NCI-H1417 (cell line): ENCODE measurements around the gene PLK1.
A peak's percentile ranks its signal among the peaks of the same experiment; 100 is the strongest.

Experiments
- DNase-seq, 3 experiments: peaks; one replicate each; lab custom pipeline; 2025; lab: John Stamatoyannopoulos, UW

PLK1 gene

GRCh38 chr16:23679986-23680336, 1.3 kb downstream of the PLK1 start:
- no peak for DNase-seq

GRCh38 chr16:23682181-23682580, 3.5 kb downstream of the PLK1 start:
- no peak for DNase-seq

GRCh38 chr16:23683487-23683886, 4.8 kb downstream of the PLK1 start:
- DNase-seq = no peak

GRCh38 chr16:23687034-23687808, 8.5 kb downstream of the PLK1 start:
- DNase-seq = no peak

DNA sequence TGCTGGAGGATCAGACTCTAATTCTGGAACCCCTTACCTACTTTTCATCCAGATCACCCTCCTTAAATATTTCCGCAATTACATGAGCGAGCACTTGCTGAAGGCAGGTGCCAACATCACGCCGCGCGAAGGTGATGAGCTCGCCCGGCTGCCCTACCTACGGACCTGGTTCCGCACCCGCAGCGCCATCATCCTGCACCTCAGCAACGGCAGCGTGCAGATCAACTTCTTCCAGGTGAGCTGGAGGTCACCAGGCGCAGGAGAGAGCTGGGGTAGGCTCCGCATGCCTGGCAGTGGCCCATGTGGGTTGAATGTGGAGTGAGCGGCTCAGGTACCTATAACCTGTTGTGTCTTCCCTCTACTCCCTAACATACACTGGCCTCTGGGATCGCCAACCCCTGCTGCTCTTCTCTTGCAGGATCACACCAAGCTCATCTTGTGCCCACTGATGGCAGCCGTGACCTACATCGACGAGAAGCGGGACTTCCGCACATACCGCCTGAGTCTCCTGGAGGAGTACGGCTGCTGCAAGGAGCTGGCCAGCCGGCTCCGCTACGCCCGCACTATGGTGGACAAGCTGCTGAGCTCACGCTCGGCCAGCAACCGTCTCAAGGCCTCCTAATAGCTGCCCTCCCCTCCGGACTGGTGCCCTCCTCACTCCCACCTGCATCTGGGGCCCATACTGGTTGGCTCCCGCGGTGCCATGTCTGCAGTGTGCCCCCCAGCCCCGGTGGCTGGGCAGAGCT, 10.9 kb downstream of the PLK1 start:
- no peak for DNase-seq

- DNase-seq = no peak
These were observed 12.2 kb downstream of the PLK1 start for GRCh38 chr16:23690771-23691482.

- DNase-seq = no peak
These were observed 12.9 kb downstream of the PLK1 start for GRCh38 chr16:23691483-23692189.

DNA sequence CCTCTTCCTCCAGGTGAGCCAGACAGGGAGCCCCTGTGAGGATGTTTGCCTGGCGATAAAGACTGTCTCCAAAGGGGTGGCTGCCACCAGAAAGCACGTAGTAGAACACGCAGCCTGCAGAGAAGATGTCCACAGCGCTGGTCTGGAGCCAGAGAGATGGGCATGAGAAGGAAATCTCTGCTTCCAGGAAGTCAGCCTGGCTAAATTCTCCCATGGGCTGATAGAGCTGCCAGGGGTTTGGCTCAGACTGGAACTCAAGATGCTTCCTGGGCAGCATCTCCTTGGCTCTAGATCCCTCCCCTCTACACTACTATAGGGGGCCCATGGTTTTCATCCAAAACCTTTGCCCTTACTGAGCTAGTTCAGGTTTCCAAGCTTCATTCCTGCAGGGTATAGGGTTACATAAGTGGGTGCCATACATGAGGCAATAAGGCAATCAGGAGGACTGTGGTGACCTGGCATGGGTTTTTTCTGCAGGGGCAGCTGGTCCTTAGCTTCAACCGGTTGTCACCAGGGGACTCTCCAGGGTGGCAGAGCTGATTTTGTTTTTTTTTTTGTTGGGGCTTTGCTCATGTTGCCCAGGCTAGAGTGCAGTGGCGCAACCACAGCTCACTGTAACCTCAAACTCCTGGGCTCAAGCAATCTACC, 13.6 kb downstream of the PLK1 start:
- no peak for DNase-seq

DNA sequence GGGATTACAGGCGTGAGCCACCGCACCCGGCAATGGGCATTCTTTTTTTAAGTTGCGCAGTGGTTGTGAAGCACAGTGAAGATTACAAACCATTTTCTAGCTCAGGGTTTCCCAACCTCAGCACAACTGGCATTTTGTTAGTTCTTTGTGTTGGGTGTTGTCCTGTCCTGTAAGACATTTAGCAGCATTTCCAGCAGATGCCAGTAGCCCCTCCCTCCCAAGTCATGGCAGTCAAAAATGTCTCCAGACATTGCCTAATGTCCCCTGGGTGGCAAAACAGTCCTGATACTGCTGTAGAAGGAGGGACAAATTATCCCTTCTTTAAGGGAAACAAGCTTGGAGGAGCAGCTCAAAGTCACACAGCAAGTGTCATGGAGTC, 15.6 kb downstream of the PLK1 start:
- no peak for DNase-seq

DNA sequence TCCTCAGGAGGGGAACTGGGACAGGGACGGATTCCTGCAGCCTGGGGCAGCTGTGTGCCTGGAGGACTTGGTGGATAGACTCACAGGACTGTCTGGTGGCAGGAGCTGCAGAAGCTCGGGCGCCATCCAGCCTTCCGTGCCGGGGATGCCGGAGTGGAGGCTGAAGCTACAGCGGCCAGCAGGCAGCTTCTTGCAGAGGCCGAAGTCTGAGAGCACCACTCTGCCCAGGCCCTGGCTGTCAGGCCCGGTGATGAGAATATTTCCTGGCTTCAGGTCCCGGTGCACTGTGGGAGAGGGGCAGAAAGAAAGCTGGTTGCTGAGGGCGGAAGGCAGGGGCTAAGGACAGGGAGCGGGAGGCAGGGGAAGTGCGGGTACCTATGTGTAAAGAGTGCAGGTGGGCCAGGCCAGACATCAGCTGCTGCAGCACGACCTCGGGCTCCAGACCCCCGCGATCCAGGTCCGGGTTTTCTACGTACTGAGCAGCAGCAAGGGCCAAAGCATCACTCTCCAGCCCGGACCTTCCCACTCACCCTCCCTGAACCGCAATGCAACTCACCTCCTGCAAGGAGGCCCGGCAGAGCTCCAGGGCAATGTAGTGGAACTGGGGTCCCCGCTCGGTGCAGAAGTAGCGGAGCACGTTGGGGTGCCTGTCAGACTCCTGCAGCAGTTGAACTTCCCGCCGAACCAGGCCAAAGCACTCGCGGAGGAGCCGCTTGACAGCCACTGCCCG, 16.1 kb downstream of the PLK1 start:
- no peak for DNase-seq

GRCh38 chr16:23695756-23696155, 17.1 kb downstream of the PLK1 start:
- DNase-seq = no peak

DNA sequence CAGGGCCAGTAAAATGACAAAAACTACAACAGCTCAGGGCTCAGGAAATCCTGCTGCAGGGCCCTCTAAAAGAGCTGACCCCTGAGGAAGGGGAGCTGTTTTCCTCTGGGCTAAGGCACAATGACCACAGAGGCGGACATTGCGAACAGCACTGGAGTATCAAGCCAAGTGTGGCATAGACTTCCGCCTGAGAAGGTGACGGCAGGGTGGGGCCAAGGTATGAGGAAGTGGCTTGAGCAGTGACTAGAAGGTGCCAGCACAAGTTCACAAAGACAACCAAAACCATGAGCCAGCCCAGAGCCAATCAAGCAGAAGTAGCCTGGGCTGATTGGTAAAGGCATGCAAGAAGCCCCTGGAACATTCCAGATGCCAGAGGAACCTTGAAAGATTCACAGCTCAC, 20.4 kb downstream of the PLK1 start:
- no peak for DNase-seq

- DNase-seq = no peak
These were observed 21.4 kb downstream of the PLK1 start for GRCh38 chr16:23700093-23700492.

DNA sequence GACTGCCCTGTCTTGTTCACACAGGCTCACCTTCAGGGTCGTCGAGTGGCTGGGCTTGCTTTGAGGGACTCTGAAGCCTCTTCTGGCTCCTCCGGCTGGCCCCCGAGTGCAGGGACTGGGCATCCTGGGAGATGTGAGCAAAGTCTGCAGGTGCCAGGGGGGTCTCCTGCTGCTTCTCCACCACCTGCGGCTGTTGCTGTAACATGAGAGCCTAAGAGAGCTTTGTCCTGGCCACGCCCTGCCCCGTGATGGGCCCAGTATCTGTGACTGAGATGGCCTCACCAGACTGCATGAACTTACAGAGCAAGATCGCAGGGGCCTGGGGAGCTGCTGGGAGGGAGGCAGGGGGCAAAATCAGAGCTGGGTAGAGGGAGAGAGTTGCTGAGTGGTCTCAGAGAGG, 21.8 kb downstream of the PLK1 start:
- DNase-seq = peak in 2 of 3 experiments; percentile 16 to 53

DNA sequence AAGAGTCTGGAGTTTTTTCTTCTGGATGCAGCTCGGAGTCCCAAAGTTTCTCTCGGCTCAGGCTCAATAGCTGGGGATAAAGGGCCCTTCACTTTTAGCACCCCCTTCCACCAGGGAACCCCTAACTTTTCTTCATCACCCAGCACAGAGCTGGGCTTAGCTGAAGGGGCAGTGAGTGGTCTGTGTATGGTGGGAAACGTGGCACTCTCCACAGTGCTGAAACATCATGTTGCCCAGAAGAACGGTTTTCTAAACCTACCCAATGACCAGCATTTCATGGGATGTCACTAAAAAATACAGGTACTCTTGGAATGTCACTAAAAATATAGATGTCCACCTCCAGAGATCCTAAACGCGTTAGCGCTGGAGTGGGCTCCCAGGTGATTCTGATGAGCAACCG, 22.4 kb downstream of the PLK1 start:
- DNase-seq = no peak

GRCh38 chr16:23702951-23703350, 24.3 kb downstream of the PLK1 start:
- no peak for DNase-seq

DNA sequence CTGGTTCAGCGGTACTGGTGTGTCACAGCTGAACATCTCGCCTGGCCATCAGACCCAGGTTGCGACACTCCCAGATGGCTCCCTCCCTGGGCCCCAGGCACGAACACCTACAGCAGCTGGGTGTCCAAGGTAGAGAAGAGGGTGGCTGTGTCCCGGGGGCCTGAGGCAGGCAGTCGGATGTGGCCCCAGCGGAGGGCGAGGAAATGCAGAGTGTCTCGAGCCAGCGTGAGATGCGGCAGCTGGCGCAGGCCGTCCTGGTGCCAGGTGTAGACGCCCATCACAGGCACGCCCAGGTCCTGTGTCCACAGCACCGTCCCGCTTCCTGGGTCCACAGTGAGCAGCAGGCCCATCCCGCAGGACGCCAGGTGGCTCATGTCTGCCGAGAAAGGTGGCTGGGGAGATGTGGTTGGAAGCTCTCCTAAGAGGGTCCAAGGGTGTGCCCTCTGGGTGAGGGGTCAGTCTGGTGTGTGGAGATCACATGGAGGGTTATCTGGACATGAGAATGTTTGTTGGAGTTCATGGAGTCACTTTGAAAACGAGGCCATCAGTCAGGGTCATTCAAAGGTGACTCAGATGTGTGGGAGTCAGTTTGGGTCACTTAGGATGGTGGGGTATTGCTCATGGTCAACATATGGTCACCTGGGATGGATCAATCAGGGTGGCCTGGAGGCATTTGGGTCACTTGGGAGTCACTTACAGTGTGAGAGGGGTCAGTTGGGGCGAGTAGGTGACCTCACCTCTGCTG, 26.3 kb downstream of the PLK1 start:
- DNase-seq = no peak

- no peak for DNase-seq
These were observed 26.8 kb downstream of the PLK1 start for GRCh38 chr16:23705517-23705902.

DNA sequence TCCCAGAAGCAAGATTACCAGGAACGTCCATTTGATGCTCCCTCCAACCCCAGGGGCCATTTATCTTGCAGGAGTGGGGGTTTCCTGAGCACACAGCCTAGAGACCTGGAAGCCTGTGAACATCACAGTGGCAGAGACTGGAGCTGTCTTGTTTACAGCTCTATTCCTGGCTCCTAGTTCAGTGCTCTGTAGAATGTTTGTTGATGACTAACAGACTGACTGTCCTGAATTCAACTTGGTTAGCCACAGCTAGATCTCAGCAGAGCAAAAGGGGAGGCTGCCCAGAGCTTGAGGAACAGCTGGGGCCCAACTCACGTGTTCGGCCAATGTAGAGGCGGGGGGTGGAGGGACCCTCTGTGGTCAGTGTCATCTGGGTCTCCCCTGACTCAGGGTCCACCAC, 27.8 kb downstream of the PLK1 start:
- DNase-seq = no peak

DNA sequence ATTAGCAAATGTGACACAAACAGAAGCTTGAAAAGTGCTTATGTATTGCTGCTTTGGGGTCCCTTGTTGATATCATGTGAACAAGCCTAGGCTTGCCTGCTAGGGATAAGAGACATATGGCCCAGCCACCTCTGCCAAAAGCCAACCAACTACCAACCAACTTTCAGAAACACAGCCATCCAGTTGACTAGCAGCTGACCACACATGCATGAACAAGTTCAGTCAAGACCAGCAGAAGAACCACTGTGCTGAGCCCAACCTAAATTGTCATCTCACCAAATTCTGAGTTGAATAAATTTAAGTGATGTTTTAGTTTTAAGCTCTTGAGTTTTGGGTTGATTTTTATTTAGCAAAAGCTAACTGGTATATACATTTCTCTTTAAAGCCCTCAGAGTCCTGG, 30.8 kb downstream of the PLK1 start:
- DNase-seq = no peak

GRCh38 chr16:23710008-23710407, 31.3 kb downstream of the PLK1 start:
- DNase-seq = no peak
